ENCODE measurements around the gene SCNM1. TPM values are rescaled to one million over a fixed set of nuclear protein-coding genes. Genes with fewer than 3 reads are reported as not detected.
A peak's percentile ranks its signal among the peaks of the same experiment; 100 is the strongest.

Gene SCNM1
- 10 to 100 TPM; 18.7 to 32.0 (median 25.6) TPM for total RNA-seq

DNA sequence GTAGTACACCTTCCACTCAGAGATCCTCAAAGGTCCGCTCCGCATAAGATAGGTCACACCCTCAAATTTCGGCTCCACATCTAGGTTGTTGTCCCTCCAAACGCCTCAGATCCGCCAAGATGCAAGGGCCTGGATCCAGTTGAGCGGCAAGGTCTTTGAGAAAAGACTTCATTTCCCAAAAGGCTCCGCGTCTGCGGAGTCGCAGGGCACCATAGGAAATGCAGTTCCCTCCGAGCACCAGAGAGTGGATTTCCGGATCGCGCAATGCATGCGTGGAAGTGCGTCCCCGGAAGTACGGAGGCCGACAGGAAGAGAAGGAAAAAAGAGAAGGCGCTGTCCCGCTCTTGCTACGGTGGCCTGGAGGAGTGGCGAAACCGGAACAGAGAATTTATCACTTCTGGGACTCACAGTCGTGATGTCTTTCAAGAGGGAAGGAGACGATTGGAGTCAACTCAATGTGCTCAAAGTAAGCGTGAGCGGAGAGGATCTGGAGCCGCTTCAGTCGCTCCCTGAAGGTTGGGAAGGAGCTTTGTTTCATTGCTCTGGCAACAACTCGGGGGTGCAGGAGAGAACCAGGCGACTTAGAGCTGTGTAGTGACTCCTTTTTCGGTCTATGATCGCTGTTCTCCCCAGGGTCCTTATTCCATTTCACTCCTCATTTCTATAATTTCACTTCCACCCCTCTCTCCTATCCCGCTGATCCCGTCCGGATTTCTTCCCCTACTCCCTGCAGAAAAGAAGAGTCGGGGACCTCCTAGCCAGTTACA, at the start of gene SCNM1, which contains the start of gene LYSMD1:
Gene SCNM1 (plus strand): TSS at position 407 of the 767 bp plus-strand sequence. CDS start 9 bp downstream, at position 416.
Gene LYSMD1 (minus strand): TSS at position 165 of the 767 bp plus-strand sequence. CDS start 644 bp downstream, outside the sequence.
- WGBS, 2 donors (ENCODE audit: low coverage in 1 of 2), result 0 to 1% methylated on average over 18 to 20 of the region's 38 CpGs
- peak within 1 kb of the TSS; percentile 84 to 96 (median 90) for H3K27ac ChIP-seq
- peak within 1 kb of the TSS; percentile 70 to 96 for H3K4me3 ChIP-seq
- peaks cover 0 to 45% of the 10 kb centered on the region in 2 donors for H3K36me3 ChIP-seq
- H3K4me1 ChIP-seq, result peaks cover 4 to 54% (median 22%) of the 10 kb centered on the region in 3 donors
- H3K9me3 ChIP-seq, result no peaks in the 10 kb centered on the region
- peak in 1 of 2 donors; percentile 30 for TF ChIP-seq POLR2A (IDR thresholded peaks at IDR 0.05)
- peak; percentile 97 for TF ChIP-seq POLR2AphosphoS5 (IDR thresholded peaks at IDR 0.05)
- TF ChIP-seq, protein P1, sequence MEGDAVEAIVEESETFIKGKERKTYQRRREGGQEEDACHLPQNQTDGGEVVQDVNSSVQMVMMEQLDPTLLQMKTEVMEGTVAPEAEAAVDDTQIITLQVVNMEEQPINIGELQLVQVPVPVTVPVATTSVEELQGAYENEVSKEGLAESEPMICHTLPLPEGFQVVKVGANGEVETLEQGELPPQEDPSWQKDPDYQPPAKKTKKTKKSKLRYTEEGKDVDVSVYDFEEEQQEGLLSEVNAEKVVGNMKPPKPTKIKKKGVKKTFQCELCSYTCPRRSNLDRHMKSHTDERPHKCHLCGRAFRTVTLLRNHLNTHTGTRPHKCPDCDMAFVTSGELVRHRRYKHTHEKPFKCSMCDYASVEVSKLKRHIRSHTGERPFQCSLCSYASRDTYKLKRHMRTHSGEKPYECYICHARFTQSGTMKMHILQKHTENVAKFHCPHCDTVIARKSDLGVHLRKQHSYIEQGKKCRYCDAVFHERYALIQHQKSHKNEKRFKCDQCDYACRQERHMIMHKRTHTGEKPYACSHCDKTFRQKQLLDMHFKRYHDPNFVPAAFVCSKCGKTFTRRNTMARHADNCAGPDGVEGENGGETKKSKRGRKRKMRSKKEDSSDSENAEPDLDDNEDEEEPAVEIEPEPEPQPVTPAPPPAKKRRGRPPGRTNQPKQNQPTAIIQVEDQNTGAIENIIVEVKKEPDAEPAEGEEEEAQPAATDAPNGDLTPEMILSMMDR (IDR thresholded peaks at IDR 0.05), result peak in 3 of 4 experiments; percentile 25 to 62 (median 45)
- TF ChIP-seq EP300 (IDR thresholded peaks at IDR 0.05), result no peak
- no peaks in the 10 kb centered on the region for H3K27me3 ChIP-seq
- peak; percentile 95 for ATAC-seq

DNA sequence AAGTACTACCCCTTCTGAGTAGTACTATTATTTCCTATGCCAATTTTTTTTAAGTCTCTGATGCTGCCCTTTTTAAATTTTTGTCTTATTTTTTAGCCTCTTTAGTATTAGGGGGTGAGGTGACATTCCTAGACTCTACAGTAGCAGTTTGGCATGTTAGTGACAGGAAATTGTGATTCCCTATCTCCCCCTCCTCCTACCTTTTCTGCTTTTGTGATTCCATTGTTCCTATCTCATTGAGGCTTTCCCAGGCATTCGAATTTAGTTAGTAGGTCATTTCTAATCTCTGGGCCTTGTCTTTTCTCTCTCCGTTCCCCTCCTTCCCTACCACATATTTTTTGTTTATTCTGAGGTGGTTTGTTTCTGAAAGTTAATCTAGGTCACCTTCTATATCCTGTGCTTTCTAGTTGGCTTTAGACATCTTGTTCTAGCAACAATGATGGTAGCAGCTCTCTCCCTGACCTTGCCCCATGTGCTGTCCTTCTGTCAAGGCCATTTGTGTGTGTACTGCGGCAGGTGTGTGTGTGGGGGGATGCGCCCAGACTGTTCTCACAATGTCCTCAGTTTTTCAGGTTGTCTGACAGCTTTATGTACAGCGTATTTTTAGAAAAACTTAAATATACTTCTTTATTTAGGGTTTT, 41.1 kb upstream of the SCNM1 start:
- WGBS, 2 donors (ENCODE audit: low coverage in 1 of 2), result 76 to 77% methylated on average over 5 of the region's 5 CpGs
- Histone ChIP-seq H3K27ac (no peak overlapping the region), H3K4me3 (no peak overlapping the region), H3K9me3 (no peaks in the 10 kb centered on the region), H3K4me1 (no peaks in the 10 kb centered on the region), H3K27me3 (no peaks in the 10 kb centered on the region), H3K36me3 (peaks cover 0 to 55% of the 10 kb centered on the region in 2 donors)
- TF ChIP-seq POLR2AphosphoS5 (IDR thresholded peaks at IDR 0.05), result no peak
- TF ChIP-seq POLR2A (IDR thresholded peaks at IDR 0.05), result no peak
- TF ChIP-seq, protein P1 (IDR thresholded peaks at IDR 0.05), result no peak
- no peak for TF ChIP-seq EP300 (IDR thresholded peaks at IDR 0.05)
- no peak for ATAC-seq

DNA sequence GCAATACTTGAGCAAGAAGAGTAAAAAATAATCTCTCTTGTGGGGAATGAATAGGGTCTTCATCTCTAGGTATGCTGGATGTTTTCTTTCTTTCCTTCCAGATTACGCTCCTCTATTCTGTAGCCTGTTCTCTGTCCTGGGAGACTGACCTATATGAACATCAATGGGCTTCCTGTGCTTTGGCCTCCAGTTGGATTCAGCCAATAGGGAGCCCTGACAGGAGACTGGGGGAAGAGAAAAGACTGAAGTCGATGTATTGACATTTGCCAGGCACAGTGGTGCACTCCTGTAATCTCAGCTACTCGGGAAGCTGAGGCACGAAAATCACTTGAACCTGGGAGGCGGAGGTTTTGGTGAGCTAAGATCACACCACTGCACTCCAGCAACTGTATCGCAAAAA, 37.1 kb upstream of the SCNM1 start:
- H3K9me3 ChIP-seq, result no peaks in the 10 kb centered on the region
- ATAC-seq, result no peak
- H3K27ac ChIP-seq, result no peak overlapping the region
- no peak for TF ChIP-seq EP300 (IDR thresholded peaks at IDR 0.05)
- no peak for TF ChIP-seq POLR2AphosphoS5 (IDR thresholded peaks at IDR 0.05)
- no peak for TF ChIP-seq POLR2A (IDR thresholded peaks at IDR 0.05)
- TF ChIP-seq, protein P1 (IDR thresholded peaks at IDR 0.05), result no peak
- 61 to 84% methylated on average over 6 of the region's 6 CpGs for WGBS, 2 donors (ENCODE audit: low coverage in 1 of 2)
- H3K27me3 ChIP-seq, result no peaks in the 10 kb centered on the region
- H3K4me3 ChIP-seq, result no peak overlapping the region
- H3K36me3 ChIP-seq, result peaks cover 0 to 30% of the 10 kb centered on the region in 2 donors
- peaks cover 0 to 24% (median 8%) of the 10 kb centered on the region in 3 donors for H3K4me1 ChIP-seq

DNA sequence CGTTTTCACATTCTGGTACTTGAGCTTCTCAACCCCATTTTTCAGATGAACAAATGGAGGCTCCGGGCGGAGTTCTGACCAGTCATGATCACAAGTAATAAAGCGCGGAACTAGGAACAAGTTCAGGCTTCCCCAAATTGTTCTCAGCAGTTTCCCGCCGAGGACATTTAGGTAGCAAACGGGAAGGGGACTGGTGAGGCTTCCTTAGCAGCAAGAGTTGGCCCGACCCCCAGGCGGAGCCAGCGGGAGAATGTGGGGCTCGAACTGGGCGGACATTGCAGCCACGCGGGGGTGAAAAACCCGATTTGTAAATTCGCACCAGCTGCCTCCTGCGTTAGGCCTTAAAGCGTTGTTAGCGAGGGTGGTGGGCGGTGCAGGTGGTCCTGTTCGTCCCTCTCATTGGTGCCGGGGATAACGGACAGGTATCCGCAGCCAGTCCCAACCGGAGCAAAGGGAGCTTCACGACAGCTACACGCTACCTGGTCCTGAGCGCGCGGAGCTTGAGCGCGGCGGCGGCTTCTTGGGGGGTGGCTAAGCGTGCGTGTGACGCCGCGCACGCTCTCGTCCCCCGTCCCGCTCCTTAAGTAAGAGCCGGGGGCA, 34.9 kb upstream of the SCNM1 start:
- H3K27ac ChIP-seq, result peak overlapping the region; percentile 26 to 82 (median 78)
- TF ChIP-seq POLR2AphosphoS5 (IDR thresholded peaks at IDR 0.05) (peak; percentile 34), POLR2A (IDR thresholded peaks at IDR 0.05) (no peak)
- TF ChIP-seq, protein P1 (IDR thresholded peaks at IDR 0.05), result peak in 2 of 4 experiments; percentile 17
- H3K27me3 ChIP-seq, result no peaks in the 10 kb centered on the region
- H3K4me3 ChIP-seq, result peak overlapping the region; percentile 36 to 46
- peak; percentile 98 for ATAC-seq
- WGBS, 2 donors (ENCODE audit: low coverage in 1 of 2), result 8 to 11% methylated on average over 14 to 16 of the region's 45 CpGs
- H3K9me3 ChIP-seq, result no peaks in the 10 kb centered on the region
- peaks cover 0 to 24% (median 8%) of the 10 kb centered on the region in 3 donors for H3K4me1 ChIP-seq
- peaks cover 0 to 37% of the 10 kb centered on the region in 2 donors for H3K36me3 ChIP-seq

Measured in gastroesophageal sphincter (tissue), 4 donors.